Panc1 (cell line): ENCODE data around the gene GPR160. TPM values are rescaled to one million over a fixed set of nuclear protein-coding genes. Genes with fewer than 3 reads are reported as not detected.

Experiments used
- ATAC-seq: fragments of 200-7000 bp; cut with Tn5 transposase; 2 replicates; pipeline ENCODE4 v1.9.1; 2020; ENCODE audit warnings: mild to moderate bottlenecking, moderate library complexity
- BruUV-seq: library from RNA; stranded (reverse); fragments of 400-500 nt; replicated peaks from 2 replicates; lab custom pipeline; 2021; lab: Mats Ljungman, UMichigan
- CTCF ChIA-PET: fragments of 300-600 bp; sonication (Branson Sonifier 250); formaldehyde crosslinking; loops from one replicate; lab custom pipeline; 2022; ENCODE audit warnings: antibody characterized with exemption; lab: Charles Lee
- POLR2A ChIA-PET: fragments of 300-600 bp; sonication (Branson Sonifier 250); formaldehyde crosslinking; loops from one replicate; lab custom pipeline; 2022; ENCODE audit warnings: antibody characterized with exemption; lab: Charles Lee
- DNase-seq: peaks from one replicate; pipeline ENCODE4 v3.0.0-alpha.2; 2010; ENCODE audit warnings: low read depth, low spot score
- H3K27ac ChIP-seq: 2 replicates; pipeline ENCODE4 v1.5.1; 2011; ENCODE audit warnings: mild to moderate bottlenecking, low read length, inconsistent platforms
- H3K27me3 ChIP-seq: fragments of 200-500 bp; sonication (Bioruptor generic); 2 replicates; pipeline ENCODE4 v1.6.0; 2014; ENCODE audit warnings: low read length, inconsistent platforms; ENCODE audit not compliant: control insufficient read depth, insufficient read depth
- H3K36me3 ChIP-seq: fragments of 200-500 bp; sonication (Bioruptor generic); 2 replicates; pipeline ENCODE4 v1.5.1; 2014; ENCODE audit warnings: inconsistent platforms, mild to moderate bottlenecking, low read length, moderate library complexity; ENCODE audit not compliant: control insufficient read depth, insufficient read depth
- H3K4me1 ChIP-seq: 2 replicates; pipeline ENCODE4 v1.5.1; 2011; ENCODE audit warnings: inconsistent platforms, mild to moderate bottlenecking, low read length, moderate library complexity; ENCODE audit not compliant: control insufficient read depth, insufficient read depth
- H3K4me3 ChIP-seq, 2 experiments: 2 replicates each; pipeline ENCODE4 v1.5.1; 2011 to 2012; ENCODE audit warnings: low read depth in 2 of 2, low read length in 2 of 2, mild to moderate bottlenecking in 2 of 2, inconsistent platforms in 1 of 2, moderate library complexity in 1 of 2
- H3K9me3 ChIP-seq: fragments of 200-500 bp; sonication (Bioruptor generic); 2 replicates; pipeline ENCODE4 v1.5.1; 2014; ENCODE audit warnings: low read depth, mild to moderate bottlenecking, inconsistent platforms, low read length, moderate library complexity; ENCODE audit not compliant: control insufficient read depth, insufficient read depth
- CTCF ChIP-seq: fragments of 450-650 bp; IDR thresholded peaks from 2 replicates; pipeline ENCODE4 v1.5.1; 2017; ENCODE audit warnings: mild to moderate bottlenecking
- POLR2AphosphoS5 ChIP-seq: IDR thresholded peaks from 2 replicates; pipeline ENCODE4 v1.6.1; 2012; ENCODE audit warnings: mild to moderate bottlenecking, low read depth, low read length, moderate library complexity
- REST ChIP-seq, 2 experiments: IDR thresholded peaks; 2 replicates each; pipeline ENCODE4 v1.6.1; 2011 to 2012; ENCODE audit warnings: low read depth in 2 of 2, control low read depth in 1 of 2, low read length in 1 of 2, mild to moderate bottlenecking in 1 of 2, moderate library complexity in 1 of 2; ENCODE audit not compliant: insufficient read depth in 1 of 2
- SIN3A ChIP-seq: IDR thresholded peaks from 2 replicates; pipeline ENCODE4 v1.6.1; 2012; ENCODE audit warnings: low read depth, mild to moderate bottlenecking, low read length, moderate library complexity, borderline replicate concordance; ENCODE audit not compliant: insufficient read depth
- TCF7L2 ChIP-seq: IDR thresholded peaks from 2 replicates; pipeline ENCODE4 v1.6.1; 2011; ENCODE audit warnings: mild to moderate bottlenecking, low read depth, low read length, inconsistent platforms
- in situ Hi-C: cut with HindIII; loops from 2 replicates; pipeline ENCODE4 v1.10.0; 2016; ENCODE audit warnings: low sequenced_read_pairs, low pct_unique_long_range_greater_than_20kb
- intact Hi-C: fragments of 100-400 bp; cut with micrococcal nuclease; formaldehyde crosslinking; loops from one replicate; pipeline ENCODE4 v1.10.0; 2022; ENCODE audit not compliant: unreplicated experiment
- total RNA-seq: library from RNA; stranded (reverse); gene quantifications from one replicate; pipeline ENCODE4 v1.2.1, GENCODE V29; 2021; ENCODE audit not compliant: unreplicated experiment

Gene GPR160
- total RNA-seq, 1 experiment from 2014 or later = 0.18 TPM

- in situ Hi-C loops (no loop called here), intact Hi-C loops (no loop called here)
- no peaks in the 10 kb centered on the region for H3K9me3 ChIP-seq
- DNase-seq (no peak), ATAC-seq (no peak)
- peaks cover 3% of the 10 kb centered on the region; the same call in 1 of the 2 replicates for H3K27me3 ChIP-seq
- ChIA-PET CTCF (no interaction called here), POLR2A (interaction anchor here (0.6 kb wide), 1 partner anchor 36 kb away, joined by 3 read pairs; no protein-coding TSS in a partner anchor)
- no peaks in the 10 kb centered on the region for H3K4me1 ChIP-seq
- TF ChIP-seq REST (IDR thresholded peaks at IDR 0.05; ENCODE audit: insufficient read depth in 1 of 2, low read depth in 2 of 2, low read length in 1 of 2) = no peak
- no peak for TF ChIP-seq POLR2AphosphoS5
- no peak for TF ChIP-seq CTCF
- TF ChIP-seq SIN3A = no peak
- no TSS peak for BruUV-seq
- no peak overlapping the region for H3K27ac ChIP-seq
- no peaks in the 10 kb centered on the region for H3K36me3 ChIP-seq
- no peak overlapping the region for H3K4me3 ChIP-seq
These were observed 20.3 kb downstream of the GPR160 start for GRCh38 chr3:170058127-170058526.

- ChIA-PET POLR2A (no interaction called here), CTCF (no interaction called here)
- ATAC-seq = no peak
- Histone ChIP-seq H3K27me3 (no peaks in the 10 kb centered on the region), H3K4me3 (no peak overlapping the region), H3K27ac (no peak overlapping the region), H3K9me3 (no peaks in the 10 kb centered on the region), H3K4me1 (no peaks in the 10 kb centered on the region), H3K36me3 (no peaks in the 10 kb centered on the region)
- intact Hi-C loops = no loop called here
- DNase-seq = no peak
- in situ Hi-C loops = no loop called here
- BruUV-seq = no TSS peak
- TF ChIP-seq SIN3A = no peak
These were observed 21.7 kb downstream of the GPR160 start for GRCh38 chr3:170059447-170059846.

- no peak for ATAC-seq
- H3K27ac ChIP-seq = no peak overlapping the region
- no peaks in the 10 kb centered on the region for H3K36me3 ChIP-seq
- H3K4me1 ChIP-seq = no peaks in the 10 kb centered on the region
- in situ Hi-C loops = no loop called here
- intact Hi-C loops = no loop called here
- no peaks in the 10 kb centered on the region for H3K27me3 ChIP-seq
- H3K4me3 ChIP-seq = no peak overlapping the region
- TF ChIP-seq TCF7L2 = no peak
- no peak for TF ChIP-seq SIN3A
- TF ChIP-seq POLR2AphosphoS5 = no peak
- TF ChIP-seq CTCF = no peak
- no peak for TF ChIP-seq REST (IDR thresholded peaks at IDR 0.05; ENCODE audit: insufficient read depth in 1 of 2, low read depth in 2 of 2, low read length in 1 of 2)
- H3K9me3 ChIP-seq = no peaks in the 10 kb centered on the region
- no peak for DNase-seq
- no TSS peak for BruUV-seq
- ChIA-PET CTCF (interaction anchor here (0.9 kb wide), 1 partner anchor 17 kb away, joined by 3 read pairs; no protein-coding TSS in a partner anchor), POLR2A (no interaction called here)
These were observed 24.3 kb downstream of the GPR160 start for GRCh38 chr3:170062068-170062467.
